ENCODE measurements around the gene NR3C1.

DNA sequence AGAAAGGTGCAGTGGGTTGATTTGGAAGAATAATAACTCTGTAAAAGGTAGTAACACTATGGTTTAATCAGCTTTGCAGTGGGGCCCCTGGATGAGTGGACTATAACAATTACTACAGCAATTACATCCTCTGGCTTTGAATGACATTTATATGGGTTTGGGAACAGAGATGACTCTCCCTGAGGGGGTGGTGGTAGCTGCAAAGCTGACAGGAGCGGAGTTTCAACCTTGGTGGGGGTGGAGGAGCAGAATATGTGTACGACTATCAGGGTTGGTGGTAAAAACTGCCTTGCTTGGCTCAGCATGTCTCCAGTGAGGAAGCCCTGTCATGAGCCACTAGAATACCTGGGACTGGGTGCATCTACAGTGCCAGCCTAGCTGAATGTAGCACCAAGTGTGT is 28.3 kb upstream of the NR3C1 start:
- TF ChIP-seq, protein P1, sequence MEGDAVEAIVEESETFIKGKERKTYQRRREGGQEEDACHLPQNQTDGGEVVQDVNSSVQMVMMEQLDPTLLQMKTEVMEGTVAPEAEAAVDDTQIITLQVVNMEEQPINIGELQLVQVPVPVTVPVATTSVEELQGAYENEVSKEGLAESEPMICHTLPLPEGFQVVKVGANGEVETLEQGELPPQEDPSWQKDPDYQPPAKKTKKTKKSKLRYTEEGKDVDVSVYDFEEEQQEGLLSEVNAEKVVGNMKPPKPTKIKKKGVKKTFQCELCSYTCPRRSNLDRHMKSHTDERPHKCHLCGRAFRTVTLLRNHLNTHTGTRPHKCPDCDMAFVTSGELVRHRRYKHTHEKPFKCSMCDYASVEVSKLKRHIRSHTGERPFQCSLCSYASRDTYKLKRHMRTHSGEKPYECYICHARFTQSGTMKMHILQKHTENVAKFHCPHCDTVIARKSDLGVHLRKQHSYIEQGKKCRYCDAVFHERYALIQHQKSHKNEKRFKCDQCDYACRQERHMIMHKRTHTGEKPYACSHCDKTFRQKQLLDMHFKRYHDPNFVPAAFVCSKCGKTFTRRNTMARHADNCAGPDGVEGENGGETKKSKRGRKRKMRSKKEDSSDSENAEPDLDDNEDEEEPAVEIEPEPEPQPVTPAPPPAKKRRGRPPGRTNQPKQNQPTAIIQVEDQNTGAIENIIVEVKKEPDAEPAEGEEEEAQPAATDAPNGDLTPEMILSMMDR (IDR thresholded peaks at IDR 0.05): no peak
- no peak for TF ChIP-seq POLR2A (IDR thresholded peaks at IDR 0.05)

All from right lobe of liver (tissue), 4 donors.